ENCODE measurements around the gene KLF5. TPM values are rescaled to one million over a fixed set of nuclear protein-coding genes. Genes with fewer than 3 reads are reported as not detected.

KLF5 gene
- total and polyA plus RNA-seq, 2 experiments from 2014 or later, result 5.5 to 5.6 TPM

DNA sequence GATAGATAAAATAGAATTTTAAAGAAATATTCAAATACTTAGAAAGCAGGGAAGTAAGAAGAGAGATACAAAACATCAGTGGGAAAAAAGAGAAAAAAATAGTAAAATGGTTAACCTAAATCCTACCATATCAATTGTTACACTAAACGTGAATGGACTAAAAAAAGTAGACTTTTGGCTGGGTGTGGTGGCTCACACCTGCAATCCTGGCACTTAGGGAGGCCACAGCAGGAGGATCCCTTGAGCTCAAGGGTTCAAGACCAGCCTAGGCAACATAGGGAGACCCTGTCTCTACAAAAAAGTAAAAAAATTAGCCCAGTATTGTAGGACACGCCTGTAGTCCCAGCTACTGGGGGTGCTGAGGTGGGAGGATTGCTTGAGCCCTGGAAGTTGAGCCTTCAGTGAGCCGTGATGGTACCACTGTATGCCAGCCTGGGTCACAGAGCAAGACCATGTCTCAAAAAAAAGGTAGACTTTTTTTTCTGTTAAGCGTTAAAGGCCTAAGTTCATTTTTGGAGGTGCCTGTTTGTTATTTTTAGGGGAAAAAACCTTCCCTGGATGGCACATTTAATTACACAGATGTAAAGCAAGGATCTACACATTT, 29.6 kb downstream of the KLF5 start:
- Histone ChIP-seq H3K4me1 (ENCODE audit: insufficient read depth) (0 out of 2 replicates have a peak, but pooled peaks cover 3% of the 10 kb centered on the region), H3K9me2 (ENCODE audit: insufficient read depth) (no peaks in the 10 kb centered on the region), H4K20me1 (ENCODE audit: insufficient read depth) (no peaks in the 10 kb centered on the region), H3K4me2 (ENCODE audit: unreplicated experiment) (no peak overlapping the region), H3K9me3 (ENCODE audit: low read depth) (no peaks in the 10 kb centered on the region), H3F3A (ENCODE audit: insufficient read depth) (no peaks in the 10 kb centered on the region), H3K27me3 (replicated peaks; ENCODE audit: insufficient read depth) (no peaks in the 10 kb centered on the region), H3K36me3 (ENCODE audit: low read depth) (no peaks in the 10 kb centered on the region), H2AFZ (no peak overlapping the region), H3K27ac (no peak overlapping the region), H3K9ac (no peak overlapping the region), H3K79me2 (ENCODE audit: insufficient read depth) (no peaks in the 10 kb centered on the region), H3K4me3 (no peak overlapping the region)
- no peak for DNase-seq
- TF ChIP-seq EZH2phosphoT487 (IDR thresholded peaks at IDR 0.05; ENCODE audit: insufficient read depth, low read depth) (no peak), EZH2 (IDR thresholded peaks at IDR 0.05; ENCODE audit: insufficient read depth, poor library complexity, severe bottlenecking) (no peak)
- 46 to 51% methylated on average over 4 of the region's 4 CpGs for WGBS, 2 experiments (ENCODE audit: low coverage in 1 of 2, low lambda C conversion rate in 2 of 2, missing lambda C conversion rate in 2 of 2)
- in situ Hi-C loops (cut with MboI), result no loop called here

DNA sequence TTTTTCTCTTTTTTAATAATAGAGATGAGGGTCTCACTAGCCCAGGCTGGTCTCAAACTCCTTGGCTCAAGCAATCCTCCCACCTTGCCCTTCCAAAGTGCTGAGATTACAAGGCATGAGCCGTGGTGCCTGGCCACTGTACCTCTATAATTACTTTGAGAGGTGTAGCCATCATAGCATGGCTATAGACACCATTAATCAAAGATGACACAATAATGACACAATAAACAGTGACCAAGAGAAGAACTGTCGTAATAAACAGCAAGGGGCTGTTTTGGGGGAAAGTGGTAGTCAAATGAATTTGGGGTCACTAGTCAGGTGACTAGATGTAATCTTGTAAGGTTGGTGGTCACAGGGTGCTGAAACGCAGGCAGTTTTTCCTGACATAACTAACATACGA, 30.4 kb downstream of the KLF5 start:
- in situ Hi-C loops (cut with MboI), result no loop called here
- H3K27ac ChIP-seq, result no peak overlapping the region
- no peaks in the 10 kb centered on the region for H4K20me1 ChIP-seq (ENCODE audit: insufficient read depth)
- H3K27me3 ChIP-seq (replicated peaks; ENCODE audit: insufficient read depth), result no peaks in the 10 kb centered on the region
- H3K9me2 ChIP-seq (ENCODE audit: insufficient read depth), result no peaks in the 10 kb centered on the region
- H3K9ac ChIP-seq, result no peak overlapping the region
- H3K4me3 ChIP-seq, result no peak overlapping the region
- no peak overlapping the region for H3K4me2 ChIP-seq (ENCODE audit: unreplicated experiment)
- H3K79me2 ChIP-seq (ENCODE audit: insufficient read depth), result no peaks in the 10 kb centered on the region
- H3K36me3 ChIP-seq (ENCODE audit: low read depth), result no peaks in the 10 kb centered on the region
- DNase-seq, result no peak
- TF ChIP-seq EZH2 (IDR thresholded peaks at IDR 0.05; ENCODE audit: insufficient read depth, poor library complexity, severe bottlenecking) (no peak), EZH2phosphoT487 (IDR thresholded peaks at IDR 0.05; ENCODE audit: insufficient read depth, low read depth) (no peak)
- WGBS, 2 experiments (ENCODE audit: low coverage in 1 of 2, low lambda C conversion rate in 2 of 2, missing lambda C conversion rate in 2 of 2), result 56 to 62% methylated on average over 4 of the region's 4 CpGs
- H2AFZ ChIP-seq, result no peak overlapping the region
- H3K4me1 ChIP-seq (ENCODE audit: insufficient read depth), result 0 out of 2 replicates have a peak, but pooled peaks cover 3% of the 10 kb centered on the region
- no peaks in the 10 kb centered on the region for H3F3A ChIP-seq (ENCODE audit: insufficient read depth)
- no peaks in the 10 kb centered on the region for H3K9me3 ChIP-seq (ENCODE audit: low read depth)

DNA sequence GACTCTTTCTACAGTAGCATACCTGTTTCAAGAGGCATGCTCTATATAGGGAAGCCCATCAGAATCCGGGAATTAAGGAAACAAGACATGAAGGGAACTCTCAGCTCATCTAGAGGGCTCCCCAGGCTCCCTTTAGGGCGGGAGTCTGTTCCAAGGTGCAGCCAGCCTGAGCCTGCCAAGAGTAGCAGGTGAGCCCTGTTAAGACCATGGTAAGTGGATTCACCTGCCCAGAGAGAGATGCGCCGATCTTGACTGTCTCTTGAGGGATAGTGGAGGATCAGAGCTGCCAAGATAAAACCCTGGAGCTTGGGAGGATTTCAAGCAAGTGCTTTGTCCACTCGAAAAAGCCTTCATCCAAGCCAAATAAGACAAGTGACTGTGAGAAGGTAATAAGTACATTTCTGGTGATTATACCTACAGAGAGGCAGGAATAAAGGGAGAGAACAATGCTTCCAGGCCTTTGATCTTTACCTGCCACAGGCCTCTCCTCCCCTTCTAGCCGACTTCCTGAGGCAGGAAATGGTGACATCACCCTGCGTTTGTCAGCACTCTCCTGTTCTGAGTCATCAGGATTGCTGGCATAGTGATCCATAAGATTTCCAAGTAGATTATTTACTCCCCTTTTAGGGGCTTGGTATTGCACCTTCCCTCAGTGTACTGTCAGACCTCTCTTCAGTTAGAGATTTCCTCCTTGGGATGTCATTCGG, 31.5 kb downstream of the KLF5 start:
- Histone ChIP-seq H4K20me1 (ENCODE audit: insufficient read depth) (no peaks in the 10 kb centered on the region), H3K9me3 (ENCODE audit: low read depth) (no peaks in the 10 kb centered on the region), H3K4me2 (ENCODE audit: unreplicated experiment) (no peak overlapping the region), H2AFZ (no peak overlapping the region), H3K9me2 (ENCODE audit: insufficient read depth) (no peaks in the 10 kb centered on the region), H3K9ac (no peak overlapping the region), H3K27me3 (replicated peaks; ENCODE audit: insufficient read depth) (no peaks in the 10 kb centered on the region), H3K4me1 (ENCODE audit: insufficient read depth) (0 out of 2 replicates have a peak, but pooled peaks cover 3% of the 10 kb centered on the region), H3F3A (ENCODE audit: insufficient read depth) (no peaks in the 10 kb centered on the region), H3K4me3 (no peak overlapping the region), H3K36me3 (ENCODE audit: low read depth) (no peaks in the 10 kb centered on the region), H3K79me2 (ENCODE audit: insufficient read depth) (no peaks in the 10 kb centered on the region), H3K27ac (no peak overlapping the region)
- in situ Hi-C loops (cut with MboI), result no loop called here
- DNase-seq, result peak; percentile 77
- TF ChIP-seq EZH2 (IDR thresholded peaks at IDR 0.05; ENCODE audit: insufficient read depth, poor library complexity, severe bottlenecking), result no peak
- TF ChIP-seq EZH2phosphoT487 (IDR thresholded peaks at IDR 0.05; ENCODE audit: insufficient read depth, low read depth), result no peak
- WGBS, 2 experiments (ENCODE audit: low coverage in 1 of 2, low lambda C conversion rate in 2 of 2, missing lambda C conversion rate in 2 of 2), result 61 to 64% methylated on average over 8 of the region's 8 CpGs

DNA sequence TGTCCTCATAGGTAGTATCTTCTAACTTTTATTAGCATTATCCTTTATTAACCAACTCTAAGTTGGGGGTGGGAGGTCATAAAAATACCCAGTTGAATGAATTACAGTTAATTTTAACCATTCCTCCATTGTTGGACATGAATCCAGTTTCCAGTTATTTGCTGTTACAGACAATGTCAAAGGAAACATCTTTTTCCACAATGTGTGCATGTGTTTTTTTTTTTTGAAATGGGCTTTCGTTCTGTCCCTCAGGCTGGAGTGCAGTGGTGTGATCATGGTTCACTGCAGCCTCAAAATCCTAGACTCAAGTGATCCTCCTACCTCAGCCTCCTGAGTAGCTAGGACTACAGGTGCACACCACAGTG, 32.0 kb downstream of the KLF5 start:
- in situ Hi-C loops (cut with MboI), result no loop called here

More for the DNA sequence above, 32.0 kb downstream of the KLF5 start:
- no peak overlapping the region for H3K4me2 ChIP-seq (ENCODE audit: unreplicated experiment)
- H3K79me2 ChIP-seq (ENCODE audit: insufficient read depth), result no peaks in the 10 kb centered on the region
- H3F3A ChIP-seq (ENCODE audit: insufficient read depth), result no peaks in the 10 kb centered on the region
- H3K9ac ChIP-seq, result no peak overlapping the region
- H3K4me1 ChIP-seq (ENCODE audit: insufficient read depth), result 0 out of 2 replicates have a peak, but pooled peaks cover 3% of the 10 kb centered on the region
- no peak overlapping the region for H3K27ac ChIP-seq
- H3K36me3 ChIP-seq (ENCODE audit: low read depth), result no peaks in the 10 kb centered on the region
- H3K27me3 ChIP-seq (replicated peaks; ENCODE audit: insufficient read depth), result no peaks in the 10 kb centered on the region
- no peak for TF ChIP-seq EZH2phosphoT487 (IDR thresholded peaks at IDR 0.05; ENCODE audit: insufficient read depth, low read depth)
- no peak for TF ChIP-seq EZH2 (IDR thresholded peaks at IDR 0.05; ENCODE audit: insufficient read depth, poor library complexity, severe bottlenecking)
- no peak overlapping the region for H2AFZ ChIP-seq
- H4K20me1 ChIP-seq (ENCODE audit: insufficient read depth), result no peaks in the 10 kb centered on the region
- WGBS, 2 experiments (ENCODE audit: low coverage in 1 of 2, low lambda C conversion rate in 2 of 2, missing lambda C conversion rate in 2 of 2), result 0% methylated on average over 1 of the region's 1 CpG
- H3K4me3 ChIP-seq, result no peak overlapping the region
- no peak for DNase-seq
- H3K9me3 ChIP-seq (ENCODE audit: low read depth), result no peaks in the 10 kb centered on the region
- H3K9me2 ChIP-seq (ENCODE audit: insufficient read depth), result no peaks in the 10 kb centered on the region

Measured in GM23248 (cell line).